B cell (primary cell): Measurements from ENCODE around the gene MVD. TPM values are rescaled to one million over a fixed set of nuclear protein-coding genes. Genes with fewer than 3 reads are reported as not detected.

ENCODE experiments used
- ATAC-seq: fragments of 200-7000 bp; cut with Tn5 transposase; one replicate; pipeline ENCODE4 v1.10.0; 2021; ENCODE audit warnings: low read depth, mild to moderate bottlenecking, moderate number of reproducible peaks, moderate library complexity
- CTCF ChIA-PET: fragments of 350-600 bp; sonication (Branson Sonifier 250); formaldehyde crosslinking; loops from one replicate; lab custom pipeline; 2021; ENCODE audit warnings: antibody characterized with exemption, inconsistent platforms; lab: Charles Lee
- POLR2A ChIA-PET: fragments of 350-600 bp; sonication (Branson Sonifier 250); formaldehyde crosslinking; loops from one replicate; lab custom pipeline; 2021; ENCODE audit warnings: antibody characterized with exemption; lab: Charles Lee
- DNase-seq: peaks from one replicate; pipeline ENCODE4 v3.0.0; 2013
- H2AFZ ChIP-seq: 2 replicates; pipeline ENCODE4 v1.6.1; 2012; ENCODE audit warnings: mild to moderate bottlenecking, low read depth, low read length; ENCODE audit not compliant: insufficient read depth, poor library complexity, severe bottlenecking
- H3K27ac ChIP-seq, 2 donors: 1 replicate in 1 of 2; 2 replicates in 1 of 2; pipeline ENCODE4 v1.5.1; 2012 to 2013; ENCODE audit warnings: low read length in 2 of 2, mild to moderate bottlenecking in 2 of 2, moderate library complexity in 1 of 2
- H3K27me3 ChIP-seq, 4 experiments: fragments of 200-600 bp in 1 of 4; sonication (generic) in 1 of 4; replicated peaks in 1 of 4; 1 replicate in 2 of 4; 2 replicates in 2 of 4; pipeline versions ENCODE4 v1.6.1 to v1.7.0; 2013 to 2016; ENCODE audit warnings: low read length in 3 of 4, mild to moderate bottlenecking in 2 of 4, mixed read lengths in 1 of 4, moderate library complexity in 1 of 4; ENCODE audit not compliant: insufficient read depth in 4 of 4, control insufficient read depth in 3 of 4; ENCODE audit errors: control extremely low read depth in 1 of 4
- H3K36me3 ChIP-seq, 2 experiments: replicated peaks in 1 of 2; 1 replicate in 1 of 2; 2 replicates in 1 of 2; pipeline versions ENCODE4 v1.6.1 to v1.7.1; 2013; ENCODE audit warnings: low read length in 1 of 2; ENCODE audit not compliant: insufficient read depth in 2 of 2, control insufficient read depth in 1 of 2; ENCODE audit errors: control extremely low read depth in 1 of 2, extremely low read depth in 1 of 2
- H3K4me1 ChIP-seq, 2 donors: fragments of 200-600 bp in 1 of 2; sonication (generic) in 1 of 2; 1 replicate in 1 of 2; 2 replicates in 1 of 2; pipeline versions ENCODE4 v1.5.1 to v1.6.1; 2013 to 2017; ENCODE audit warnings: low read length in 2 of 2; ENCODE audit not compliant: control insufficient read depth in 2 of 2, insufficient read depth in 2 of 2
- H3K4me2 ChIP-seq: replicated peaks from 2 replicates; pipeline ENCODE3; 2012; ENCODE audit warnings: mild to moderate bottlenecking, low read depth, low read length; ENCODE audit not compliant: poor library complexity, severe bottlenecking
- H3K4me3 ChIP-seq, 5 experiments: fragments of 200-600 bp in 1 of 5; sonication (generic) in 1 of 5; 1 replicate in 3 of 5; 2 replicates in 2 of 5; pipeline versions ENCODE4 v1.5.1 to v1.7.0; 2011 to 2016; ENCODE audit warnings: low read length in 4 of 5, mild to moderate bottlenecking in 4 of 5, low read depth in 2 of 5, control low read depth in 1 of 5, moderate library complexity in 1 of 5; ENCODE audit not compliant: insufficient read depth in 1 of 5; ENCODE audit errors: control extremely low read depth in 1 of 5, extremely low read depth in 1 of 5
- H3K79me2 ChIP-seq: fragments of 200-600 bp; sonication (generic); one replicate; pipeline ENCODE4 v1.6.0; 2016; ENCODE audit warnings: low read length; ENCODE audit not compliant: control insufficient read depth, insufficient read depth
- H3K9ac ChIP-seq: fragments of 200-600 bp; sonication (generic); 2 replicates; pipeline ENCODE4 v1.6.1; 2017; ENCODE audit warnings: mild to moderate bottlenecking, low read length, moderate library complexity
- H3K9me3 ChIP-seq, 3 donors: one replicate each; pipeline versions ENCODE4 v1.6.1 to v1.7.1; 2013; ENCODE audit warnings: low read length in 2 of 3; ENCODE audit not compliant: control insufficient read depth in 2 of 3, insufficient read depth in 1 of 3; ENCODE audit errors: control extremely low read depth in 1 of 3
- H4K20me1 ChIP-seq: 2 replicates; pipeline ENCODE4 v1.6.0; 2012; ENCODE audit warnings: mild to moderate bottlenecking, low read length; ENCODE audit not compliant: insufficient read depth, control insufficient read depth, poor library complexity, severe bottlenecking
- H3K27ac Mint-ChIP-seq: one replicate; pipeline ENCODE4 v1.8.0; 2021; ENCODE audit warnings: mixed read lengths
- H3K27me3 Mint-ChIP-seq: one replicate; pipeline ENCODE4 v1.8.0; 2021; ENCODE audit warnings: mixed read lengths
- H3K4me1 Mint-ChIP-seq: one replicate; pipeline ENCODE4 v1.8.0; 2021; ENCODE audit warnings: mixed read lengths
- H3K4me3 Mint-ChIP-seq: one replicate; pipeline ENCODE4 v1.8.0; 2021; ENCODE audit warnings: mixed read lengths
- H3K9me3 Mint-ChIP-seq: one replicate; pipeline ENCODE4 v1.8.0; 2022; ENCODE audit warnings: mixed read lengths; ENCODE audit not compliant: insufficient read depth
- CTCF ChIP-seq: fragments of 200-600 bp; IDR thresholded peaks from one replicate; pipeline ENCODE4 v1.8.0; 2022; ENCODE audit warnings: antibody characterized with exemption, mild to moderate bottlenecking
- EZH2 ChIP-seq: IDR thresholded peaks from 2 replicates; pipeline ENCODE4 v1.6.1; 2012; ENCODE audit warnings: borderline replicate concordance, low read depth, mild to moderate bottlenecking, moderate library complexity, low read length; ENCODE audit not compliant: insufficient read depth, poor library complexity, severe bottlenecking
- WGBS: methylation state at CpG from one replicate; pipeline ENCODE4 v1.1.5; 2013; ENCODE audit warnings: missing lambda C conversion rate; ENCODE audit not compliant: insufficient coverage; 5-methylcytosine and 5-hydroxymethylcytosine counted together
- intact Hi-C: fragments of 100-400 bp; cut with micrococcal nuclease; formaldehyde crosslinking; loops from one replicate; pipeline ENCODE4 v1.10.0; 2022
- polyA plus RNA-seq: library from polyadenylated mRNA; depleted of rRNA; stranded (reverse); fragments of >200 nt; gene quantifications from 2 replicates; pipeline ENCODE4 v1.2.3, GENCODE V29; 2012
- total RNA-seq, 2 donors: library from RNA; stranded (reverse); fragments of 120-200 nt in 1 of 2; gene quantifications; 1 replicate in 1 of 2; 2 replicates in 1 of 2; pipeline versions ENCODE4 v1.2.3 to v1.2.4, GENCODE V29; 2013 to 2022

The MVD gene
- total and polyA plus RNA-seq, 2 donors (not counting 1 experiment from before 2014, with no cell fraction given): 40.9 to 95.4 TPM

DNA sequence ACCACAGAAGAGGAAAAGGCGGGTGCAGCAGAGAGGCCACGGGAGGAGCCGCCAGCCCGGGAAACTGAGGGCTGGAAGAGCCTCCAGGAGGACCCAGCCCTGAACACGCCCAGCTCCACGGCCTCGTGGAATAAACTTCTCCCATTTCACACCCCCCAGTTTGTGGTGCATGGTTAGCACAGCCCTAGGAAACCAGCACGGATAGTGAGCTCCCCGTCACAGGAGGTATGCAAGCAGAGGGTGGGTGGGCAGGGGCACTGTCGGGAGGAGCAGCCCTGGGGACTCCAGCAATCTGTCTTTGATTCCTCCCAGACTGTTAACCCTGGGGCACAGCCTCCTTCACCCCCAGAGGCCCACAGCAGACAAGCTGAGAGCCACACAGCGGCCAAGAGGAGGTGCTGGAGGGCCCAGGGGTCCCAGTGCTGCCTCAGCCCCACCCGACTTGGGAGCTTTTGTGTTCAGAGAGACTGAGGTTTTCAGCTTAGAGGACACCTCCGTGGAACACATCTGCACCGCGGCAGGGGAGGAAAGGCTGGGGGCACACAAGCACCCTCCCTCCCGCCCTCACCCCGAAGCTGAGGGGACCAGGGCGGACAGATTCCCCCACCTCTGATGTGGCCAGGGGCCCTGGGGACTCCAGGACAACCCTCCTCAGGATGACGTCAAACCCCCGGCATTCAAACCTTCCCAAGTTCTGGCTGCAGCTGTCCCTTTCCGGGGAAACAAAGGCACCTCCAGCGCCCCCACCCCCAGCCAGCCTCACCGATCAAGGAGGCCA, 26.2 kb downstream of the MVD start:
- H3K27ac ChIP-seq: no peak overlapping the region
- ATAC-seq: no peak
- TF ChIP-seq EZH2 (no peak), CTCF (no peak)

More for the DNA sequence above, 26.2 kb downstream of the MVD start:
- peaks cover 0 to 8% (median 0%) of the 10 kb centered on the region in 4 experiments for H3K27me3 ChIP-seq
- Mint-ChIP-seq H3K27ac (peak overlapping the region; percentile 81), H3K4me3 (peak overlapping the region; percentile 37), H3K9me3 (no peaks in the 10 kb centered on the region), H3K4me1 (peaks cover 72% of the 10 kb centered on the region), H3K27me3 (no peaks in the 10 kb centered on the region)
- DNase-seq: no peak
- peaks cover 9% of the 10 kb centered on the region for H3K79me2 ChIP-seq
- H3K36me3 ChIP-seq: peaks cover 0 to 8% of the 10 kb centered on the region in 2 experiments
- H3K9me3 ChIP-seq: peaks cover 0 to 32% (median 0%) of the 10 kb centered on the region in 3 donors
- H3K4me3 ChIP-seq: no peak overlapping the region
- H3K9ac ChIP-seq: no peak overlapping the region
- intact Hi-C loops: loop anchor here (10.0 kb wide), 1 partner anchor 148 kb away; the partner anchor contains the start of gene PIEZO1
- peaks cover 52% of the 10 kb centered on the region for H4K20me1 ChIP-seq
- H3K4me2 ChIP-seq: no peak overlapping the region
- no peak overlapping the region for H2AFZ ChIP-seq
- peaks cover 63 to 84% of the 10 kb centered on the region in 2 donors for H3K4me1 ChIP-seq
- ChIA-PET CTCF (interaction anchor here (1.3 to 2.9 kb wide), 2 partner anchors 13 to 66 kb away, joined by 7 to 9 read pairs; partner anchors contain the start of gene ZC3H18), POLR2A (interaction anchor here (0.6 to 2.7 kb wide), 6 partner anchors 13 to 133 kb away, joined by 3 to 16 read pairs (median 6); partner anchors contain the start of genes CYBA and MVD)
- 69% methylated on average over 17 of the region's 23 CpGs for WGBS
